Erythroblast (primary cell): ENCODE measurements around the gene OR1D5.

Source experiments
- GATA1 ChIP-seq: IDR thresholded peaks from 2 replicates; pipeline ENCODE4 v1.6.1; 2011; ENCODE audit warnings: low read depth, mild to moderate bottlenecking, control low read depth, low read length, moderate library complexity
- POLR2A ChIP-seq: IDR thresholded peaks from 2 replicates; pipeline ENCODE4 v1.6.1; 2011; ENCODE audit warnings: mild to moderate bottlenecking, low read length

- TF ChIP-seq POLR2A: no peak
- no peak for TF ChIP-seq GATA1
These were observed 33.3 kb downstream of the OR1D5 start for GRCh38 chr17:3030096-3030495.
